Tibial nerve (tissue), 4 donors: ENCODE measurements around the gene CDPF1. TPM values are rescaled to one million over a fixed set of nuclear protein-coding genes. Genes with fewer than 3 reads are reported as not detected.
A peak's percentile ranks its signal among the peaks of the same experiment; 100 is the strongest.

Source experiments
- DNase-seq, 2 donors: peaks; one replicate each; pipeline ENCODE4 v3.0.0-alpha.2; 2019; ENCODE audit warnings: low spot score in 2 of 2
- H3K27ac ChIP-seq, 4 donors: fragments of 200-600 bp; sonication (generic) in 3 of 4; one replicate each; pipeline ENCODE4 v1.5.1; 2017 to 2019; ENCODE audit warnings: mild to moderate bottlenecking in 1 of 4
- H3K27me3 ChIP-seq, 2 donors: fragments of 200-600 bp; sonication (generic) in 1 of 2; one replicate each; pipeline versions ENCODE4 v1.5.1 to v1.6.0; 2017 to 2019
- H3K36me3 ChIP-seq, 3 donors: fragments of 200-600 bp; sonication (generic); one replicate each; pipeline ENCODE4 v1.5.1; 2018 to 2019
- H3K4me1 ChIP-seq, 4 donors: fragments of 200-600 bp; sonication (generic) in 3 of 4; one replicate each; pipeline ENCODE4 v1.5.1; 2017 to 2019
- H3K4me3 ChIP-seq, 4 donors: fragments of 200-600 bp; sonication (generic) in 3 of 4; one replicate each; pipeline ENCODE4 v1.5.1; 2017 to 2019; ENCODE audit warnings: mild to moderate bottlenecking in 1 of 4, moderate library complexity in 1 of 4
- H3K9me3 ChIP-seq, 4 donors: fragments of 200-600 bp; sonication (generic) in 3 of 4; one replicate each; pipeline ENCODE4 v1.5.1; 2017 to 2019
- EP300 ChIP-seq, 2 donors: sonication (generic); formaldehyde crosslinking; IDR thresholded peaks; one replicate each; pipeline ENCODE4 v1.6.1; 2017; ENCODE audit warnings: antibody characterized with exemption in 2 of 2, mild to moderate bottlenecking in 1 of 2
- POLR2A ChIP-seq, 2 donors: fragments of 450-650 bp; IDR thresholded peaks; one replicate each; pipeline ENCODE4 v1.6.1; 2017; ENCODE audit warnings: antibody characterized with exemption in 2 of 2, mild to moderate bottlenecking in 2 of 2, moderate library complexity in 2 of 2
- WGBS, 2 donors: methylation state at CpG; one replicate each; pipeline ENCODE4 v1.1.5; 2018; 5-methylcytosine and 5-hydroxymethylcytosine counted together
- total RNA-seq, 4 donors: library from RNA; depleted of rRNA; stranded (reverse); fragments of >200 nt; gene quantifications; one replicate each; pipeline ENCODE4 v1.1.0, GENCODE V29; 2016
- TF ChIP-seq, protein P1 (sequence below), 5 experiments: fragments of 200-600 bp in 3 of 5; fragments of 450-650 bp in 2 of 5; sonication (generic) in 3 of 5; IDR thresholded peaks; one replicate each; pipeline ENCODE4 v1.5.1; 2016 to 2019; ENCODE audit warnings: antibody characterized with exemption in 5 of 5, mild to moderate bottlenecking in 3 of 5, moderate library complexity in 2 of 5

Gene CDPF1
- total RNA-seq, 4 donors from 2014 or later, result 7.5 to 22.5 (median 17.4) TPM

DNA sequence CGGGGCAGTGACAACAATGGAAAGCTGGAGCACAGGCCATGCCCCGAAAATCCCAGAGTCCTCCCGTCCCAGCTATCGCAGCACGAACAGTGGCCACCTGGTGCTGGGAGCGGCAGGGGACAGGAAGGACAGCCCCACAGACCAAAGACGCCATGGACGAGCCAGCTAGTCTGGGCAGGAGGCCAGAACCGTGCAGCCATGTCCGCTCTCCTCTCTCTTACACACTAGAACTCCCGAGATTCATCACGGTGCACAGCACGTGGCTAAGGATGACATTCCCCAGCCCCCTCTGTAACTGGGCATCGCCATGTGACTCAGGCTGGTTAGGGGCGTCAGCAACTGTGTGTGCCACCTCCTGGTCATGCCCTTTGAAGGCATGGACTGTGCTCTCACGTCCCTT is 4.6 kb downstream of the CDPF1 start:
- TF ChIP-seq POLR2A (IDR thresholded peaks at IDR 0.05) (no peak), EP300 (IDR thresholded peaks at IDR 0.05) (no peak)
- TF ChIP-seq, protein P1, sequence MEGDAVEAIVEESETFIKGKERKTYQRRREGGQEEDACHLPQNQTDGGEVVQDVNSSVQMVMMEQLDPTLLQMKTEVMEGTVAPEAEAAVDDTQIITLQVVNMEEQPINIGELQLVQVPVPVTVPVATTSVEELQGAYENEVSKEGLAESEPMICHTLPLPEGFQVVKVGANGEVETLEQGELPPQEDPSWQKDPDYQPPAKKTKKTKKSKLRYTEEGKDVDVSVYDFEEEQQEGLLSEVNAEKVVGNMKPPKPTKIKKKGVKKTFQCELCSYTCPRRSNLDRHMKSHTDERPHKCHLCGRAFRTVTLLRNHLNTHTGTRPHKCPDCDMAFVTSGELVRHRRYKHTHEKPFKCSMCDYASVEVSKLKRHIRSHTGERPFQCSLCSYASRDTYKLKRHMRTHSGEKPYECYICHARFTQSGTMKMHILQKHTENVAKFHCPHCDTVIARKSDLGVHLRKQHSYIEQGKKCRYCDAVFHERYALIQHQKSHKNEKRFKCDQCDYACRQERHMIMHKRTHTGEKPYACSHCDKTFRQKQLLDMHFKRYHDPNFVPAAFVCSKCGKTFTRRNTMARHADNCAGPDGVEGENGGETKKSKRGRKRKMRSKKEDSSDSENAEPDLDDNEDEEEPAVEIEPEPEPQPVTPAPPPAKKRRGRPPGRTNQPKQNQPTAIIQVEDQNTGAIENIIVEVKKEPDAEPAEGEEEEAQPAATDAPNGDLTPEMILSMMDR (IDR thresholded peaks at IDR 0.05), result no peak

DNA sequence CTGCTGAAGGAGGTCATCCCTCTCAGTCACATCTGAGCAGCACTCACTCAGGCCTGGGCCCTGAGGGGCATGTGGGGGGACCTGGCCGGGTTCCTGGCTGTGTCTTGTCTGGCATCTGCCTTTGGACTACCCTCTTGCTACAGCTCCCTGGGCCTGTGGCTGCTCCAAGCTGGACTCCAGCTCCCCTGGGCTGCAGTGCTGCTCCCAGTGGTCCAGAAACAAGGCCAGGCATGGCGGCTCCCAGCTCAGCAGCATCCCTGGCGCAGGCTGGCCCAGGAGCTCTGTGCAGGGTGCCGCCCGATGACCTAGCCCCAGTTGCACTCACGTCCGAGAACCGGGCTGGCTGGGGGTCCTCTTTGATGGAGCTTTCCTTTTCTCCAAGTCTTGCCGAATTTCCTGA is 5.3 kb downstream of the CDPF1 start:
- no peaks in the 10 kb centered on the region for H3K9me3 ChIP-seq
- peaks cover 0 to 43% (median 13%) of the 10 kb centered on the region in 4 donors for H3K4me1 ChIP-seq
- peak overlapping the region in 1 of 4 donors; percentile 65 for H3K27ac ChIP-seq
- DNase-seq, result no peak
- peaks cover 0 to 49% (median 0%) of the 10 kb centered on the region in 3 donors for H3K36me3 ChIP-seq
- H3K4me3 ChIP-seq, result no peak overlapping the region
- no peaks in the 10 kb centered on the region for H3K27me3 ChIP-seq
- 82 to 84% methylated on average over 9 of the region's 9 CpGs for WGBS, 2 donors
- TF ChIP-seq POLR2A (IDR thresholded peaks at IDR 0.05) (no peak), EP300 (IDR thresholded peaks at IDR 0.05) (no peak)
- TF ChIP-seq, protein P1 (IDR thresholded peaks at IDR 0.05), result no peak

More for the DNA sequence above, 4.6 kb downstream of the CDPF1 start:
- 49 to 71% methylated on average over 4 to 16 of the region's 16 CpGs for WGBS, 2 donors
- no peak for DNase-seq
- Histone ChIP-seq H3K9me3 (no peaks in the 10 kb centered on the region), H3K4me3 (no peak overlapping the region), H3K27ac (peak overlapping the region in 2 of 4 donors; percentile 3 to 65), H3K27me3 (no peaks in the 10 kb centered on the region), H3K36me3 (peaks cover 0 to 42% (median 0%) of the 10 kb centered on the region in 3 donors), H3K4me1 (peaks cover 0 to 42% (median 10%) of the 10 kb centered on the region in 4 donors)

DNA sequence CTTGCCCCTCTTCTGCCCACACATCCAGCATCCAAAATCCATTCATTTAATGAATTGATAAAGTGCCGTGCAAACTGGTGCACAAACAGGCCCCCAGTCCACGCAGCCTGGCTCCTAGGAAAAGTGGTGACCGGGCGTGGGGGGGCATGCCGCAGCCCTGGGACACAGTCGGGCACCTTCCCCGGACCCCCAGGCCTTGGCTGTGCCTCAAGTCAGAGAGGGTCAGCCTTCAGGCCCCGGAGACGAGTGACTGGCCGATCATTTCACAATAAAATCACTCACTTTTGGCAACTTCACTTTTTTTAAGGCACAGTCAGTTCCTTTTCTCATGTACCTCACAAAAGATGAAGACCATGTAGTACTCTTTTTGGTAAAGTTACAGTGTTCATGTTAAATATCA is 8.0 kb downstream of the CDPF1 start:
- TF ChIP-seq, protein P1 (IDR thresholded peaks at IDR 0.05), result no peak
- TF ChIP-seq POLR2A (IDR thresholded peaks at IDR 0.05) (no peak), EP300 (IDR thresholded peaks at IDR 0.05) (no peak)
- H3K36me3 ChIP-seq, result peaks cover 0 to 76% (median 0%) of the 10 kb centered on the region in 3 donors
- H3K27ac ChIP-seq, result no peak overlapping the region
- no peak overlapping the region for H3K4me3 ChIP-seq
- H3K4me1 ChIP-seq, result peaks cover 0 to 29% (median 7%) of the 10 kb centered on the region in 4 donors
- no peaks in the 10 kb centered on the region for H3K9me3 ChIP-seq
- H3K27me3 ChIP-seq, result no peaks in the 10 kb centered on the region
- no peak for DNase-seq
- 75 to 80% methylated on average over 10 of the region's 10 CpGs for WGBS, 2 donors

DNA sequence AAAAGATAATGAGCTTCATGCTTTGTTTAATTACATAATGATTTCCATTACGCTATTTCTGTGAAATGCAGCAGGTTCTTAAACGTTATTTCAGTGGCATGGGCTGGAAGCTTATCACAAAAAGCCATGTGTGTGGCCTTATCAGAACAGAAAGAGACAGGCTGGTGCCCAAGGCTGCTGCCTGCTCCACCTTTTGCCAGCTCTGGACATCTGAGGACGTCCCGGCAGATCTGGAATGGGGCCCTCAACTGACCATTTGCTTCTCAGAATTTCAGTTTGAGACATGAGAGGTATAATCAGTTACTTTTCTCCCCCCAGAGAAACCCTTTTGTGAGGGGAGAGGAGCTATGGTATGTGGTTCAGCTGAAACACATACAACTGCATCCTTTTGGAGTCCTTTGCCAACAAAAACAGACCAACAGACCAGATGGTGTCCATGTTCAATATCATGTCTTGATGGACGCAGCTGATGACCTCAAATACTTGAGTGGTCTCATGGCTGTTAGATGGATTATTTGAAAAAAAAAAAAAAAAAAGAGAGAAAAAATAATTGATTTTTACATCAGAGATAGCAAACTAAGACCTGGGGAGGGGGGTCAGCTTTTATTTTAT is 8.6 kb downstream of the CDPF1 start:
- H3K36me3 ChIP-seq, result peaks cover 0 to 82% (median 0%) of the 10 kb centered on the region in 3 donors
- H3K27ac ChIP-seq, result no peak overlapping the region
- no peaks in the 10 kb centered on the region for H3K9me3 ChIP-seq
- TF ChIP-seq EP300 (IDR thresholded peaks at IDR 0.05) (no peak), POLR2A (IDR thresholded peaks at IDR 0.05) (no peak)
- TF ChIP-seq, protein P1 (IDR thresholded peaks at IDR 0.05), result no peak
- H3K4me1 ChIP-seq, result peaks cover 0 to 29% (median 7%) of the 10 kb centered on the region in 4 donors
- DNase-seq, result no peak
- H3K4me3 ChIP-seq, result no peak overlapping the region
- 62 to 63% methylated on average over 5 of the region's 5 CpGs for WGBS, 2 donors
- H3K27me3 ChIP-seq, result no peaks in the 10 kb centered on the region

DNA sequence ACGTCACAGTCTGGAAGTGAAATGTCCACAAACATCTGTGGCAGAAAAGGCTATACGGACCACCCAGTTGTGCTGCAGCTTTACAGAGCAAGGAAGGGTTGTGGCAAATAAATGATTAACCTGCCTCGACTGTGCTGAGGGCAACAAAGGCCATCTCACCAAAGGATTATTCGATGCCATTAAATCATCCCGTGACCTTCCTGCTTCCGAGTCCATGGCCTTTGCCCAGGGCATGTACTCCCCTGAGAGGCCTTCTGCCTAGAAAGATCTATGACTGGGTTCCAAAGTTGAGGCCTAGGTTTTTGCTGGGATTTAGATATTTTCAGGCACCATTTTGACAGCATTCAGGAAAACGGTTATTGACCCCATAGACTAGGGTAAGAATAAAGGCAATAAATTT is 9.2 kb downstream of the CDPF1 start:
- TF ChIP-seq EP300 (IDR thresholded peaks at IDR 0.05) (no peak), POLR2A (IDR thresholded peaks at IDR 0.05) (no peak)
- TF ChIP-seq, protein P1 (IDR thresholded peaks at IDR 0.05), result no peak
- no peak for DNase-seq
- Histone ChIP-seq H3K36me3 (peaks cover 0 to 88% (median 0%) of the 10 kb centered on the region in 3 donors), H3K4me3 (no peak overlapping the region), H3K9me3 (no peaks in the 10 kb centered on the region), H3K27ac (no peak overlapping the region), H3K27me3 (no peaks in the 10 kb centered on the region), H3K4me1 (peaks cover 0 to 25% (median 7%) of the 10 kb centered on the region in 4 donors)
- 56 to 63% methylated on average over 7 of the region's 7 CpGs for WGBS, 2 donors
